HG02938 (cell line): ENCODE data around the gene TMEM139.
A peak's percentile ranks its signal among the peaks of the same experiment; 100 is the strongest.

ENCODE experiments used
- ATAC-seq: cut with Tn5 transposase; IDR thresholded peaks from one replicate; pipeline ENCODE4 v1.9.1; 2021; ENCODE audit warnings: mild to moderate bottlenecking, moderate library complexity; ENCODE audit not compliant: unreplicated experiment

Gene TMEM139

GRCh38 chr7:143284591-143285469 lies at the start of gene TMEM139:
TMEM139 (plus strand) TSS chr7:143284958; CDS start chr7:143285958, 1,000 bp downstream.
- ATAC-seq, result no peak

- no peak for ATAC-seq
Measured at GRCh38 chr7:143235561-143235960, 49.2 kb upstream of the TMEM139 start.

- no peak for ATAC-seq
Measured at GRCh38 chr7:143236408-143236990, 48.3 kb upstream of the TMEM139 start.

GRCh38 chr7:143237366-143237765 lies 47.4 kb upstream of the TMEM139 start:
- no peak for ATAC-seq

- no peak for ATAC-seq
Measured at GRCh38 chr7:143238289-143238980, 46.3 kb upstream of the TMEM139 start.

- ATAC-seq, result no peak
Measured at GRCh38 chr7:143239813-143240212, 44.9 kb upstream of the TMEM139 start.

GRCh38 chr7:143240291-143241168 lies 44.2 kb upstream of the TMEM139 start:
- peak; percentile 94 for ATAC-seq

- no peak for ATAC-seq
Measured at GRCh38 chr7:143242306-143242705, 42.5 kb upstream of the TMEM139 start.

GRCh38 chr7:143243111-143243510 lies 41.6 kb upstream of the TMEM139 start:
- ATAC-seq, result no peak

- ATAC-seq, result no peak
Measured at GRCh38 chr7:143243614-143244013, 41.1 kb upstream of the TMEM139 start.

GRCh38 chr7:143244321-143244720 lies 40.4 kb upstream of the TMEM139 start:
- ATAC-seq, result no peak

- ATAC-seq, result no peak
Measured at GRCh38 chr7:143245123-143245522, 39.6 kb upstream of the TMEM139 start.

GRCh38 chr7:143247372-143247771 lies 37.4 kb upstream of the TMEM139 start:
- no peak for ATAC-seq

GRCh38 chr7:143248761-143249354 lies 35.9 kb upstream of the TMEM139 start:
- no peak for ATAC-seq

- no peak for ATAC-seq
Measured at GRCh38 chr7:143250199-143250598, 34.6 kb upstream of the TMEM139 start.

GRCh38 chr7:143250822-143251221 lies 33.9 kb upstream of the TMEM139 start:
- ATAC-seq, result no peak

- ATAC-seq, result no peak
Measured at GRCh38 chr7:143252006-143252405, 32.8 kb upstream of the TMEM139 start.

- ATAC-seq, result no peak
Measured at GRCh38 chr7:143255564-143255963, 29.2 kb upstream of the TMEM139 start.

- peak; percentile 4 for ATAC-seq
Measured at GRCh38 chr7:143256325-143256724, 28.4 kb upstream of the TMEM139 start.

- peak; percentile 74 for ATAC-seq
Measured at GRCh38 chr7:143256932-143257331, 27.8 kb upstream of the TMEM139 start.
